Measurements from ENCODE around the gene NYAP1.
A peak's percentile ranks its signal among the peaks of the same experiment; 100 is the strongest.

Gene NYAP1

DNA sequence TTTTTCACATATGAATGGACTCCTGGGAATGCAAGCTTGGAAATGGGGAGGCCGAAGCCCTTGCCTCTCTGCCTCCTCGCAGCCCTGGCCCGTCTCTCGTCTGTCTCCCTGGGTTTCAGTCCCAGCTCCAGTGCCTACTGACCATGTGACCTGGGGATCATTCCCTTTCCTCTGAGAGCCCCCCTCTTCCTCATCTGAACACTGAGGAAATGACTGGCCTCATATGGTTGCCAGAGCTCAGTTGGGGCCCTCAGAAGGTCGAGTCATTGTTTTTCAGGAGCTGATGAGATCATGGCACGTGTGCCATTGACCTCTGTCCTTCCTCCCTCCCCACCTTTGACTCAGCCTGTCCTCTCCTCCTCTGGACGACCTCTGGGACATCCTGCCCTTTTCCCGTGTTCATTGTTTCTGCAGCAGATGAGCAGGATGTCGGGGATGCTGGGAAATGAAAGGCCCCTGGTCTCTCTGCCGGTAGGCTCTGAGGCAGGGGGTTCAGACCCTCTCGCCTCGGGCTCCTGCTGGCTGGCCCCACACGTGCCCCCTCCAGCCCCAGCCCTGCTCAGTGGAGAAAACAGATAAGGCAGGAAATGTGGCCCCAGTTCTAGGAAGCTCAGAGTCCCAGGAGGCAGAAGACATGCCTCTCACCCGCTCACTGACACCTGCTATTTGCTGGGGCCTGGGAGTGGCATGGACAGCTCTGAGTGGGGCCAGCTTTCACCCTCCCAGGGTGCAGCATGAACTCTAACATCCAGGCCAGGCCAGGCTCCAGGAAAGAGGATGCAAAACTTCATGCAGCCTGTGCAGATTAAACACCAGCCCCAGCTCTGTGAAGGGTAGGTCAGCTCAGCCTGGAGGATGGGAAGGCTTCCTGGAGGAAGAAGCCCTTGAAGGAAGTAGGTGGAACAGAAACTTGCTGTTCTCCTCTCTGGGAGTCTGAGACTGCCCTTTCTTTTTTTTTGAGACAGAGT is 39.1 kb upstream of the NYAP1 start (continued):
- TF ChIP-seq ZIC2 (tag by site-specific recombination; IDR thresholded peaks at IDR 0.05), result 0 out of 2 replicates have a peak, but pooled peaks have one; percentile 17
- TF ChIP-seq ZNF621 (tag by site-specific recombination; IDR thresholded peaks at IDR 0.05), result no peak
- TF ChIP-seq, protein P1, sequence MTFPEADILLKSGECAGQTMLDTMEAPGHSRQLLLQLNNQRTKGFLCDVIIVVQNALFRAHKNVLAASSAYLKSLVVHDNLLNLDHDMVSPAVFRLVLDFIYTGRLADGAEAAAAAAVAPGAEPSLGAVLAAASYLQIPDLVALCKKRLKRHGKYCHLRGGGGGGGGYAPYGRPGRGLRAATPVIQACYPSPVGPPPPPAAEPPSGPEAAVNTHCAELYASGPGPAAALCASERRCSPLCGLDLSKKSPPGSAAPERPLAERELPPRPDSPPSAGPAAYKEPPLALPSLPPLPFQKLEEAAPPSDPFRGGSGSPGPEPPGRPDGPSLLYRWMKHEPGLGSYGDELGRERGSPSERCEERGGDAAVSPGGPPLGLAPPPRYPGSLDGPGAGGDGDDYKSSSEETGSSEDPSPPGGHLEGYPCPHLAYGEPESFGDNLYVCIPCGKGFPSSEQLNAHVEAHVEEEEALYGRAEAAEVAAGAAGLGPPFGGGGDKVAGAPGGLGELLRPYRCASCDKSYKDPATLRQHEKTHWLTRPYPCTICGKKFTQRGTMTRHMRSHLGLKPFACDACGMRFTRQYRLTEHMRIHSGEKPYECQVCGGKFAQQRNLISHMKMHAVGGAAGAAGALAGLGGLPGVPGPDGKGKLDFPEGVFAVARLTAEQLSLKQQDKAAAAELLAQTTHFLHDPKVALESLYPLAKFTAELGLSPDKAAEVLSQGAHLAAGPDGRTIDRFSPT (tag by site-specific recombination; IDR thresholded peaks at IDR 0.05), result no peak
- 0 out of 2 replicates have a peak, but pooled peaks have one; percentile 26 for TF ChIP-seq ZNF768 (tag by site-specific recombination; IDR thresholded peaks at IDR 0.05)
- TF ChIP-seq ZNF785 (tag by site-specific recombination; IDR thresholded peaks at IDR 0.05), result no peak
- TF ChIP-seq ZNF335 (tag by site-specific recombination; conservative IDR thresholded peaks at IDR 0.05), result peak; percentile 48
- no peak for TF ChIP-seq ZNF214 (tag by site-specific recombination; IDR thresholded peaks at IDR 0.05; ENCODE audit: borderline replicate concordance)
- no peak for TF ChIP-seq KLF9 (tag by site-specific recombination; IDR thresholded peaks at IDR 0.05; ENCODE audit: low read depth)
- no peak for TF ChIP-seq SCRT2 (tag by site-specific recombination; IDR thresholded peaks at IDR 0.05)
- TF ChIP-seq, protein P2, sequence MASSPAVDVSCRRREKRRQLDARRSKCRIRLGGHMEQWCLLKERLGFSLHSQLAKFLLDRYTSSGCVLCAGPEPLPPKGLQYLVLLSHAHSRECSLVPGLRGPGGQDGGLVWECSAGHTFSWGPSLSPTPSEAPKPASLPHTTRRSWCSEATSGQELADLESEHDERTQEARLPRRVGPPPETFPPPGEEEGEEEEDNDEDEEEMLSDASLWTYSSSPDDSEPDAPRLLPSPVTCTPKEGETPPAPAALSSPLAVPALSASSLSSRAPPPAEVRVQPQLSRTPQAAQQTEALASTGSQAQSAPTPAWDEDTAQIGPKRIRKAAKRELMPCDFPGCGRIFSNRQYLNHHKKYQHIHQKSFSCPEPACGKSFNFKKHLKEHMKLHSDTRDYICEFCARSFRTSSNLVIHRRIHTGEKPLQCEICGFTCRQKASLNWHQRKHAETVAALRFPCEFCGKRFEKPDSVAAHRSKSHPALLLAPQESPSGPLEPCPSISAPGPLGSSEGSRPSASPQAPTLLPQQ (tag by site-specific recombination; IDR thresholded peaks at IDR 0.05), result no peak
- TF ChIP-seq ZNF366 (tag by site-specific recombination; conservative IDR thresholded peaks at IDR 0.05), result peak; percentile 32; the same call in 1 of the 2 replicates
- TF ChIP-seq TRIM28 (IDR thresholded peaks at IDR 0.05; ENCODE audit: borderline replicate concordance, low read length), result no peak
- TF ChIP-seq KLF7 (tag by site-specific recombination; IDR thresholded peaks at IDR 0.05; ENCODE audit: borderline replicate concordance), result no peak
- no peak for TF ChIP-seq ZNF175 (tag by site-specific recombination; IDR thresholded peaks at IDR 0.05)
- TF ChIP-seq ZNF501 (tag by site-specific recombination; IDR thresholded peaks at IDR 0.05), result no peak
- TF ChIP-seq GLI4 (tag by site-specific recombination; IDR thresholded peaks at IDR 0.05), result no peak
- peak; percentile 86 for TF ChIP-seq ZNF664 (tag by site-specific recombination; IDR thresholded peaks at IDR 0.05)
- TF ChIP-seq, protein P3, sequence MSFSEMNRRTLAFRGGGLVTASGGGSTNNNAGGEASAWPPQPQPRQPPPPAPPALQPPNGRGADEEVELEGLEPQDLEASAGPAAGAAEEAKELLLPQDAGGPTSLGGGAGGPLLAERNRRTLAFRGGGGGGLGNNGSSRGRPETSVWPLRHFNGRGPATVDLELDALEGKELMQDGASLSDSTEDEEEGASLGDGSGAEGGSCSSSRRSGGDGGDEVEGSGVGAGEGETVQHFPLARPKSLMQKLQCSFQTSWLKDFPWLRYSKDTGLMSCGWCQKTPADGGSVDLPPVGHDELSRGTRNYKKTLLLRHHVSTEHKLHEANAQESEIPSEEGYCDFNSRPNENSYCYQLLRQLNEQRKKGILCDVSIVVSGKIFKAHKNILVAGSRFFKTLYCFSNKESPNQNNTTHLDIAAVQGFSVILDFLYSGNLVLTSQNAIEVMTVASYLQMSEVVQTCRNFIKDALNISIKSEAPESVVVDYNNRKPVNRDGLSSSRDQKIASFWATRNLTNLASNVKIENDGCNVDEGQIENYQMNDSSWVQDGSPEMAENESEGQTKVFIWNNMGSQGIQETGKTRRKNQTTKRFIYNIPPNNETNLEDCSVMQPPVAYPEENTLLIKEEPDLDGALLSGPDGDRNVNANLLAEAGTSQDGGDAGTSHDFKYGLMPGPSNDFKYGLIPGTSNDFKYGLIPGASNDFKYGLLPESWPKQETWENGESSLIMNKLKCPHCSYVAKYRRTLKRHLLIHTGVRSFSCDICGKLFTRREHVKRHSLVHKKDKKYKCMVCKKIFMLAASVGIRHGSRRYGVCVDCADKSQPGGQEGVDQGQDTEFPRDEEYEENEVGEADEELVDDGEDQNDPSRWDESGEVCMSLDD (tag by site-specific recombination; IDR thresholded peaks at IDR 0.05), result no peak
- TF ChIP-seq ZNF571 (tag by site-specific recombination; IDR thresholded peaks at IDR 0.05), result no peak
- no peak for TF ChIP-seq HOXC10 (CRISPR knock-in tag; IDR thresholded peaks at IDR 0.05)
- TF ChIP-seq, protein P4, sequence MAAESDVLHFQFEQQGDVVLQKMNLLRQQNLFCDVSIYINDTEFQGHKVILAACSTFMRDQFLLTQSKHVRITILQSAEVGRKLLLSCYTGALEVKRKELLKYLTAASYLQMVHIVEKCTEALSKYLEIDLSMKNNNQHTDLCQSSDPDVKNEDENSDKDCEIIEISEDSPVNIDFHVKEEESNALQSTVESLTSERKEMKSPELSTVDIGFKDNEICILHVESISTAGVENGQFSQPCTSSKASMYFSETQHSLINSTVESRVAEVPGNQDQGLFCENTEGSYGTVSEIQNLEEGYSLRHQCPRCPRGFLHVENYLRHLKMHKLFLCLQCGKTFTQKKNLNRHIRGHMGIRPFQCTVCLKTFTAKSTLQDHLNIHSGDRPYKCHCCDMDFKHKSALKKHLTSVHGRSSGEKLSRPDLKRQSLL (tag by site-specific recombination; IDR thresholded peaks at IDR 0.05), result no peak
- TF ChIP-seq ZFP41 (tag by site-specific recombination; IDR thresholded peaks at IDR 0.05; ENCODE audit: borderline replicate concordance), result no peak
- TF ChIP-seq ZNF239 (tag by site-specific recombination; IDR thresholded peaks at IDR 0.05), result no peak
- TF ChIP-seq ZXDB (tag by site-specific recombination; IDR thresholded peaks at IDR 0.05), result 0 out of 2 replicates have a peak, but pooled peaks have one; percentile 16
- TF ChIP-seq ZNF600 (tag by site-specific recombination; IDR thresholded peaks at IDR 0.05), result no peak
- no peak for TF ChIP-seq ZNF23 (tag by site-specific recombination; IDR thresholded peaks at IDR 0.05; ENCODE audit: borderline replicate concordance)
